ENCODE measurements around the gene SCGB3A1.

The SCGB3A1 gene

DNA sequence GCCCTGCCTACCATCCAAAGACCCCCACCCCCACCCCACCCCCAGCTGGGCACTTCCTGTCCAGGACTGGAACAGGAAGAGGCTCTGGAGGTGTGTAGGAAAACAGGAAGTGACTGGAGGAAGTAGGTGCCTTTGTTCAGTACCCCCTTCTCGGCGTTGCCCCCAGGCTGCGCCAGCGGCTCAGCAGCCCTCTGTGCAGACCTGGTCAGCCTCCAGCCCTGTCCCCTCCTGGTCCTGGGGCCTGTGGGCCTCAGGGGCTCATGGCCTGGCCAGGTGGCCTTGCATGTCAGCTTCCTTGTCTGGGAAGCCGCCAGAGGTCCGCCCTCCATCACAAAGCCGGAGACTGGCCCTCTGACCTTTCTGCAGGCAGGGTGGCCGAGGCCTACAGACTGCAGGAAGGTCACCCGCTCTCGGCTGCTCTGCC lies 32.1 kb upstream of the SCGB3A1 start:
- H3K36me3 ChIP-seq (ENCODE audit: insufficient read depth, low read length) = no peaks in the 10 kb centered on the region
- no peak overlapping the region for H3K4me3 ChIP-seq (ENCODE audit: low read length)
- H3K9me3 ChIP-seq (replicated peaks; ENCODE audit: low read length) = no peaks in the 10 kb centered on the region
- H3K4me1 ChIP-seq (ENCODE audit: control insufficient read depth, insufficient read depth, low read length) = peaks cover 6% of the 10 kb centered on the region
- no peak overlapping the region for H3K4me2 ChIP-seq (ENCODE audit: low read length)
- H3K27me3 ChIP-seq (ENCODE audit: control insufficient read depth, insufficient read depth, low read length) = peaks cover 7% of the 10 kb centered on the region
- H3K9ac ChIP-seq (ENCODE audit: low read depth, low read length) = no peak overlapping the region

DNA sequence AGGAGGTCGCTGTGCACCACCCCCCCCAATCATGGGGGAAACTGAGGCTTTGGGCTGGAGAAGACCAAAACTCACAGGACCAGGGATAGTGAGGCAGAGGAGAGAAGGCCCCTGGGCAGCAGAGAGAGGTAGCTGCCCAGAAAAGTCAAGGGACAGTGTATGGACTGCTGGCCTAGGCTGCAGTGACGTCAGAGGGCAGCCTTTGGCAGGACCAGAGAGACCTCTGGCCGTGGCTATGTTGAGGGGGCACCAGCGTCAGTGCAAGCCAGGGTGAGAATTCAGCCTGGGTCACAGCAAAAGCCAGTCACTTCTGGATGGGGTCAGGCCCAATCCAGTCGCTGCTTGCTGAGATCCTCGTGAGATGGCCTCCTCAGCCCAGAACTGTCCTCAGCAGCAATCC lies 31.6 kb upstream of the SCGB3A1 start:
- no peak overlapping the region for H3K4me2 ChIP-seq (ENCODE audit: low read length)
- no peak overlapping the region for H3K4me3 ChIP-seq (ENCODE audit: low read length)
- H3K9me3 ChIP-seq (replicated peaks; ENCODE audit: low read length) = no peaks in the 10 kb centered on the region
- H3K4me1 ChIP-seq (ENCODE audit: control insufficient read depth, insufficient read depth, low read length) = peaks cover 6% of the 10 kb centered on the region
- H3K36me3 ChIP-seq (ENCODE audit: insufficient read depth, low read length) = no peaks in the 10 kb centered on the region
- H3K9ac ChIP-seq (ENCODE audit: low read depth, low read length) = no peak overlapping the region
- peaks cover 10% of the 10 kb centered on the region for H3K27me3 ChIP-seq (ENCODE audit: control insufficient read depth, insufficient read depth, low read length)

DNA sequence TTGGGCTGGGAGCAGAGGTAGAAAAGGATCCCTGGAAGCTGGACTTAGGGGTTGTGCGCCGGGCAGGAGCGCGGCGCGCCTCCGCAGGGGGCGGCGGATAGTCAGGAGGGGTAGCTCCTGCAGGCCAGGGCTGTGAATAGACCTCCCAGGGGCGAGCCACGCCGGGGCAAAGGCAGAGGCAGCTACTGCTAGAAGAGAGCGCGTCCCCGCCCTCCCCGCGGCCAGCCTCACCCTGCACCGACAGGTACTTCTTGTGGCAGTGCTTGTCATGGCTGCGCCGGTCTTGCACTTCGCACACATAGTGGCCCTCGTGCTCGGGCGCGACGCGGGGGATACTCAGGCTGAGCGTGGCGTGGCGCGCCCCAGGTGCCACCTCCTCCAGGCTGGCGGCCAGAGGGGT lies 30.0 kb upstream of the SCGB3A1 start:
- Histone ChIP-seq H3K4me1 (ENCODE audit: control insufficient read depth, insufficient read depth, low read length) (peaks cover 6% of the 10 kb centered on the region), H3K9me3 (replicated peaks; ENCODE audit: low read length) (no peaks in the 10 kb centered on the region), H3K4me3 (ENCODE audit: low read length) (no peak overlapping the region), H3K27me3 (ENCODE audit: control insufficient read depth, insufficient read depth, low read length) (peaks cover 14% of the 10 kb centered on the region), H3K9ac (ENCODE audit: low read depth, low read length) (no peak overlapping the region), H3K36me3 (ENCODE audit: insufficient read depth, low read length) (no peaks in the 10 kb centered on the region), H3K4me2 (ENCODE audit: low read length) (no peak overlapping the region)

DNA sequence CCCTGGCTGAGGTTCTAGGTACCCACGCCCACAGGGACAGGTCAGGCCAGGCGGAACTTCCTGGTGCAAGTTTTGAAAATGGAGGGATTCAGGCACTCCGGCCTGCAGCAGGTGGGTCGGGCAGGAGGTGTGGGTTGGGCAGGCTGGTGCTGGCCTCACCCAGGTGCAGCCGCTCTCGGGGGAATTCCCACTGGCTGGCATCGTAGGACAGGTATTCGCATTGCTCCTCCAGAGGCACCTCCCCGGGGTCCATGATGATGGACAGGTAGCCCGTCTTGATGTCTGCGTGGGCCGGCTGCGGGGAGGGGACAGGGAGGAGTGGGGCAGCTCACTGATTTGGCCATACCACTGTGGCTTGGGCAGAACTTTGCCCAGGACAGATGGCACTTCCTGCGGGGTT lies 28.7 kb upstream of the SCGB3A1 start:
- H3K9me3 ChIP-seq (replicated peaks; ENCODE audit: low read length) = no peaks in the 10 kb centered on the region
- H3K36me3 ChIP-seq (ENCODE audit: insufficient read depth, low read length) = no peaks in the 10 kb centered on the region
- no peak overlapping the region for H3K9ac ChIP-seq (ENCODE audit: low read depth, low read length)
- H3K4me3 ChIP-seq (ENCODE audit: low read length) = no peak overlapping the region
- H3K27me3 ChIP-seq (ENCODE audit: control insufficient read depth, insufficient read depth, low read length) = peaks cover 14% of the 10 kb centered on the region
- H3K4me2 ChIP-seq (ENCODE audit: low read length) = no peak overlapping the region
- H3K4me1 ChIP-seq (ENCODE audit: control insufficient read depth, insufficient read depth, low read length) = peaks cover 6% of the 10 kb centered on the region

DNA sequence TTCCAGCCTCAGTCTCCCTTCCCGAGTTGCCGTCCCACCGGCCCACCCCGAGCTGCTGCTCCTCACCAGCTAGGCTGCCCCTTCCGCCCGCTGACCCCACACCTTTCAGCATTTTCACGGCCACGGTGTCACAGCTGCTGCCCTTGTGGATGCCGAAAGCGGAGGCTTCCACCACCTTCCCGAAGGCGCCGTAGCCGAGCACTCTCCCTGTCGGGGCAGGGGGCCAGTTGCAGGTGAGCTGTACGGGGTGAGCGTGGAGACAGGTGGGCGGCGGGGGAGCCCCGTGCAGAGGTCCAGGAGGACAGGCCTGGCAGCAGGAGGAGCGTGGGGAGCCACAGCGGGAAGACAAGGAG lies 28.2 kb upstream of the SCGB3A1 start:
- Histone ChIP-seq H3K4me1 (ENCODE audit: control insufficient read depth, insufficient read depth, low read length) (peaks cover 6% of the 10 kb centered on the region), H3K4me3 (ENCODE audit: low read length) (no peak overlapping the region), H3K36me3 (ENCODE audit: insufficient read depth, low read length) (no peaks in the 10 kb centered on the region), H3K4me2 (ENCODE audit: low read length) (peak overlapping the region; percentile 91), H3K9ac (ENCODE audit: low read depth, low read length) (no peak overlapping the region), H3K27me3 (ENCODE audit: control insufficient read depth, insufficient read depth, low read length) (peaks cover 14% of the 10 kb centered on the region), H3K9me3 (replicated peaks; ENCODE audit: low read length) (no peaks in the 10 kb centered on the region)

DNA sequence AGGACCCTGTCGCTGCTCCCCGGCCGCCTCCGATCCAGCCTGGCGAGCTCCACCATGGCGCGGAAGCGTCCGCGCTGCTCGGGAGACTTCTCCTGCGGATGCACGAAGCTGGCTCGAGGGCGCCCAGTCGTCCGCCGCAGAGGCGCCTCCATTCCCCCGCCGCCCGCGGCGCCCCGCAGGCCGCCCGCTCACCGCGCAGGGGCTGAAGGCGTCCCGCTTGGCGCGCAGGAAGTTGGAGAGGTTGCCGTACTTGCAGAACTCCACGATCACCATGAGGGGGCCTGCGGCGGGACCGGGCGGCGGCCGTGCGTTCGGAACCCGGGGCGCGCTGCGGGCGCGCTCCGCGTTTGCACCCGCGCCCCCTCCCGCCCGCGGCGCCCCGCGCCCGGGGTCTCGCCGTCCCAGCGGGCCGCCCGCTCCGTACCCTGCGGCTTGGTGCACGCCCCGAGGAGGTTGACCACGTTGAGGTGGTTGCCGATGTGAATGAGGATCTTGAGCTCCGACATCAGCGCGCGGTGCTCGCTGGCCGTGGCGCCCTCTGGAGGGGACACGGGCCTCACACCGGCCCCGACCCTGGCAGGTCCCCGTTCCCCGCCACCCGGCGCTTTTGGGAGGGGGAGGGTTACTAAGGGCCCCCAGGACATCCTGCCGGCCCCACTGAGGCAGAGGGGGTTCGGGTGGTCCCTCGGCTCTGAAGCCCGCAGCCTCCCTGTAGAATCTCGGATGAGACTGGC lies 27.7 kb upstream of the SCGB3A1 start:
- Histone ChIP-seq H3K9ac (ENCODE audit: low read depth, low read length) (no peak overlapping the region), H3K36me3 (ENCODE audit: insufficient read depth, low read length) (no peaks in the 10 kb centered on the region), H3K4me2 (ENCODE audit: low read length) (peak overlapping the region; percentile 91), H3K4me3 (ENCODE audit: low read length) (peak overlapping the region; percentile 69), H3K27me3 (ENCODE audit: control insufficient read depth, insufficient read depth, low read length) (peaks cover 14% of the 10 kb centered on the region), H3K9me3 (replicated peaks; ENCODE audit: low read length) (no peaks in the 10 kb centered on the region), H3K4me1 (ENCODE audit: control insufficient read depth, insufficient read depth, low read length) (peaks cover 6% of the 10 kb centered on the region)

DNA sequence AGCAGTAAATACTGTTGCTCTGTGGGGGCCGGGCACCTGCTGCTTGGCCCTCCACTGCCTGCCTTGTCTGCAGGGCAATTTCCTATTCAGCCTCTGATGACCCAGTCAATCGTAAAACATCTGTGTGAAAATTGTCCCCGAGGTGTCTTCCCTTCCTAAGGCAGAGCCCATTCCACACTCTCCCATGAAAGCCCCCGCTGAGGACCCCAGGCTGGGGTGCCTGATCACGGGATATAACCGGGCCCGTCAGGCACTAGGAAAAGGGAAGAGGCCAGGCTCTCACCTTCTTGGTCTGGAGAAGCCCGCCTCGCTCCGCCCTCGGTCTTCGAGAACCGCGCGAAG lies 27.2 kb upstream of the SCGB3A1 start:
- H3K9me3 ChIP-seq (replicated peaks; ENCODE audit: low read length) = no peaks in the 10 kb centered on the region
- peaks cover 14% of the 10 kb centered on the region for H3K27me3 ChIP-seq (ENCODE audit: control insufficient read depth, insufficient read depth, low read length)
- H3K4me3 ChIP-seq (ENCODE audit: low read length) = peak overlapping the region; percentile 69
- H3K4me1 ChIP-seq (ENCODE audit: control insufficient read depth, insufficient read depth, low read length) = peaks cover 6% of the 10 kb centered on the region
- H3K9ac ChIP-seq (ENCODE audit: low read depth, low read length) = no peak overlapping the region
- no peaks in the 10 kb centered on the region for H3K36me3 ChIP-seq (ENCODE audit: insufficient read depth, low read length)
- peak overlapping the region; percentile 91 for H3K4me2 ChIP-seq (ENCODE audit: low read length)

DNA sequence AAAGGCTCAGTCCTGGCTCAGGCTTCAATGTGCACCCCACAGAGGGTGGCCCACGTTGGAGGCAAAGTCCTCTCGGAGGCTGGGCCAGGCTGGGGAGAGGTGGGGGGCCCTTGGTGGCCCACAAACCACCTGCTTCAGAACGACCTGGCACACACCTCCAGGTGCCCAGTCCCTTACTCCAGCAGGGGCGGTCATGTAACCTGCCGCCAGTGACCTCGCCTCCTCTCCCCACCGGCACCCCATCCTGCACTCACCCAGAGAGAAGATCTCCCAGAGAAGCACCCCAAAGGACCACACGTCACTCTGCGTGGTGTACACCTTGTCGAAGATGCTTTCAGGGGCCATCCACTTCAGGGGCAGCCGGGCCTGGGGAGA lies 22.5 kb upstream of the SCGB3A1 start:
- H3K36me3 ChIP-seq (ENCODE audit: insufficient read depth, low read length) = no peaks in the 10 kb centered on the region
- H3K9ac ChIP-seq (ENCODE audit: low read depth, low read length) = no peak overlapping the region
- H3K27me3 ChIP-seq (ENCODE audit: control insufficient read depth, insufficient read depth, low read length) = peaks cover 7% of the 10 kb centered on the region
- H3K4me1 ChIP-seq (ENCODE audit: control insufficient read depth, insufficient read depth, low read length) = peaks cover 4% of the 10 kb centered on the region
- no peak overlapping the region for H3K4me2 ChIP-seq (ENCODE audit: low read length)
- H3K4me3 ChIP-seq (ENCODE audit: low read length) = no peak overlapping the region
- H3K9me3 ChIP-seq (replicated peaks; ENCODE audit: low read length) = no peaks in the 10 kb centered on the region

DNA sequence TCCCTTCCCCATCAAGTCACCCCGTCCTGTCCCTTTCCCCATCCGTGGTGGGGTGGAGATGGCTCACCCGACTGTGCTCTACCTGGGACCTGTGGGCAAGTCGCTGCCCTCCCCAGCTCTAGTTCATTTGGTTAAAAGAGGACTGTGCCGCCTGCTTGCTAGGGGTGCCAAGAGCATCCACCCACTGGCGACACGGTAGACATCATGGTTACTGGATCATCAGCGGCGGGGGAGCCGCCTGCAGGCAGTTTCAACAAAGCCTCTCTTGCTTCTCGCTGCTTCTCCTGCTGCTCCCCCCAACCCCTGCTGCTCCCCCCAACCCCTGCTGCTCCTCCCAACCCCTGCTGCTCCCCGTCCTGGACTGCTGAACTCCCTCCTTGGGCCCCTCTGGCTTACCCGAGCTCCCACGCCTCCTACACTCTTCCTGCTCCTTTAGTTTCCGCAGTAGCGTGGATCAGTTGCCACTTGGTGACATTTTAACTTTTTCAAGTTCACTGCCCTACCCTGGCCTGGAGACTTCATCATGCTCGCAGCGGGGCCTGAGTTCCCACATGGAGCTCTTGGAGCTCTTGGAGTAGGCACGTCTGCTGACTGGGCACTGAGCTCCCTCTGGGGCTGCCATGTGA lies 22.0 kb upstream of the SCGB3A1 start:
- no peaks in the 10 kb centered on the region for H3K4me1 ChIP-seq (ENCODE audit: control insufficient read depth, insufficient read depth, low read length)

DNA sequence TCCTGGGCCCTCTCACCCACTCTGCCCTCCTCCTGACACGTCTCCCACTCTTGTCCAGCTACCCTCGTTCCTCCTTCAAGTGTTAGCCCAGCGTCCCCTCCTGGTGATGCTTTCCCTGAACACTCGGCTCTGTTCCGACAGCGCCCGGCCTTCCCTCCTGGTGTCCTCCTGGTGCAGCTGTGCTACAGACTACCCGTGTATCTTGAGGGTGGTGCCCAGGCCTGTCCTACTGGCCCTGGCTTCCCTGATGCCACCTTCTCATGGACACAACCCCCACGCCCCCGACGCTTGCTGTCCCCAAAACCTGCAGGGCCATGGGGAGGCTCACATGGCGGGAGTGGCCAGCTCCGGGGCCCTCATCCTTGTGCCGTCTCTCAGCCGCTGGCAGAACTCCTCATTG lies 21.4 kb upstream of the SCGB3A1 start:
- no peak overlapping the region for H3K4me3 ChIP-seq (ENCODE audit: low read length)
- H3K36me3 ChIP-seq (ENCODE audit: insufficient read depth, low read length) = no peaks in the 10 kb centered on the region
- no peak overlapping the region for H3K4me2 ChIP-seq (ENCODE audit: low read length)
- no peaks in the 10 kb centered on the region for H3K4me1 ChIP-seq (ENCODE audit: control insufficient read depth, insufficient read depth, low read length)
- H3K9me3 ChIP-seq (replicated peaks; ENCODE audit: low read length) = no peaks in the 10 kb centered on the region
- H3K27me3 ChIP-seq (ENCODE audit: control insufficient read depth, insufficient read depth, low read length) = peaks cover 4% of the 10 kb centered on the region
- no peak overlapping the region for H3K9ac ChIP-seq (ENCODE audit: low read depth, low read length)

More for the DNA sequence above, 22.0 kb upstream of the SCGB3A1 start:
- Histone ChIP-seq H3K27me3 (ENCODE audit: control insufficient read depth, insufficient read depth, low read length) (peaks cover 5% of the 10 kb centered on the region), H3K9me3 (replicated peaks; ENCODE audit: low read length) (no peaks in the 10 kb centered on the region), H3K9ac (ENCODE audit: low read depth, low read length) (no peak overlapping the region), H3K36me3 (ENCODE audit: insufficient read depth, low read length) (no peaks in the 10 kb centered on the region), H3K4me2 (ENCODE audit: low read length) (no peak overlapping the region), H3K4me3 (ENCODE audit: low read length) (no peak overlapping the region)

DNA sequence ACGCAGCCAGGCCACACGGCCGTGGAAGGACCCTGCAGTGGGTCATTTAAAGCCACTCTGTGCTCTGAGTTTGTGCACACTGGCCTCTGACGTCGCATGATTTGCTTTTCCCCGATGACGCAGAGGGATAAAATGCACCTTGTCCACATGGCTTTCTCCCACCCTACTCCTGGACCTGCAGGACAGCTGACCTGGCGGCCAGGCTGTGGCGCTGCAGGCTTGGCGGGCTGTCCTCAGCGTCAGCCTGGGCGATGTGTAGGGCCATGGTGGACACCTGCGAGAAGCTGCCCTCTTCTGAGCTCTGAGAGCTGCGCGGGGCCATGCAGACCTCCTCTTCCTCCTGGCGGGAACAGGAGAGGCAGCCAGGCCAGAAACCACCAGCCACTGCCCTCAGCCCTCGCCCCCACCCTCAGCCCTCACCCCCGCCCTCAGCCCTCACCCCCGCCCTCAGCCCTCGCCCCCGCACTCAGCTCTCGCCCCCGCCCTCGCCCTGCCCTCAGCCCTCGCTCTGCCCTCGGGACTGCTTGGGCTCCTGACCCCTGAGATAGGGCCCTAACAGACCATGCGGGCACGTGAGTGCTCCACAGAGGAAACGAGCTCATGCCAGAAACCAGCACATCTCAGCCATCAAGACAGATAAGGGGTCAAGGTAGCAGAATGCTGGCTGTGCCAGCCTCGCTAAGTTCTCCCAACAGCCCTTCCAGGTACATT lies 20.0 kb upstream of the SCGB3A1 start:
- H3K9ac ChIP-seq (ENCODE audit: low read depth, low read length) = no peak overlapping the region
- H3K4me1 ChIP-seq (ENCODE audit: control insufficient read depth, insufficient read depth, low read length) = no peaks in the 10 kb centered on the region
- no peaks in the 10 kb centered on the region for H3K27me3 ChIP-seq (ENCODE audit: control insufficient read depth, insufficient read depth, low read length)
- no peaks in the 10 kb centered on the region for H3K9me3 ChIP-seq (replicated peaks; ENCODE audit: low read length)
- H3K36me3 ChIP-seq (ENCODE audit: insufficient read depth, low read length) = no peaks in the 10 kb centered on the region
- no peak overlapping the region for H3K4me2 ChIP-seq (ENCODE audit: low read length)
- no peak overlapping the region for H3K4me3 ChIP-seq (ENCODE audit: low read length)
